ENCODE results near the gene STK38L.

The STK38L gene

GRCh38 chr12:27324530-27324929 is 80.4 kb downstream of the STK38L start:
- peak; percentile 21 for DNase-seq

DNA sequence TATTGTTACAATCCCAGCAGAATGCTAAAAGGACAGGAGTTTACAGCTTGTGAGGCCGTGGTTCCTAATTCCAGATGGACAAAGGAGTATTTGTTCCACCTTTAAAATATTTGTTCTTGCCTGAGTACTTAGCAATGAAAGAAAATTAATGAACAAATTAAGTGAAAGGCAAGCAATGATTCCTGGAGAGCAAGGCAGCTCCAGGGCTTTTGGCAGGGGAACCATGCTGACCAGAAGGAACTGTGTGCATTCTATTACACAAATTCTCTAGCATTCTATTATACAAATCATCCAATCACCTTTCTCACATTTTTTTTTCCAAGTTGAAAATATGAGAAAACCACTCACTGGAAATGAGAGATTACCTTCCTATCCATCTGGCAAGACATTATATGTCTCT is 86.8 kb downstream of the STK38L start:
- peak; percentile 11 for DNase-seq

DNA sequence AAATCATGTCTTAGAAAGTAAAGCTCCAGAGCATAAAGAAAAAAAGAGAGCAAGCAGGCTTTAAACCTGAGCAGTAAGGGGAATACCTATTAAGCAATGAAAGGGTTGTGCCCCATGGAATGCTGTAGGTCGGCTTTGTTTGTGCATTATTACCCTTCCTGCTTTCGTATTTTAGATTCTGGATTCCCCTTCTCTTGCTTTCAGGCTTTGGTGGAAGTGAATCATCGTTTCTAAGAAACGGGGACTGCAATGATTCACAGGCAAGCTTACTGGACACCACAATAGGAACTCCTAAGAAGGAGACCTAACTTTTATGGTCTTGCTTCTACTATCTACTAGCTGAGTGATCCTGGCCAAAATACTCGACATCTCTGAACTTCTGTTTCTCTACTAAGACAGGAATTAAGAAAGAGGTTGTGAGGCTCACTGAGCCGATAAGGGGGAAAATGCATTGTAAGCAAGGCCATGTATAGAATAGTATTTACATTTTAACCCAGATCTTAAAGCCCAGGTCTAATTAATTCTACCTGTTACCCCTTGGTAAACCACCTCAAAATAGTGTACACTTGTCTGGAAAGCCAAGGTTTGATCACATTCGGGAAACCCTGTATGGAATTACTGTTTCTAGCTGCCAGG is 87.3 kb downstream of the STK38L start:
- peak; percentile 88 for DNase-seq

GRCh38 chr12:27331927-27332324 is 87.8 kb downstream of the STK38L start:
- DNase-seq: peak; percentile 19

DNA sequence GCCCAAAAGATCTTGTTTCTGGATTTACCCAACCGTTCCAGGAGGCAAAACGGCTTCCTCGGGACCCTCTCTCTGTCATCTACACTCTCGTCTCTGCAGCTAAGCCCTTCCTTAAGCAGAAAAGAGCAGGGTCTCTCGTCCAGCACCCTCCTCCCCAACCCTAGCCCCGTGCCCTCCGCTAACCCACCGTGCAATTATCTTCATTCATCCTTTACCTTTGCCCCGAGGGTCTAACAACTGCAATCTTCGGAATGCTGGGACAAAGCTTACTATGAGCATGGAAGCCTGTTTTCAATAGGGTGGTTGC is 88.3 kb downstream of the STK38L start:
- DNase-seq: peak; percentile 3

GRCh38 chr12:27332714-27333402 is 88.8 kb downstream of the STK38L start, which contains the start of gene BMAL2:
TSS of gene BMAL2 (plus strand) at chr12:27332836. CDS start at chr12:27333073, 237 bp downstream.
- DNase-seq: peak; percentile 49

DNA sequence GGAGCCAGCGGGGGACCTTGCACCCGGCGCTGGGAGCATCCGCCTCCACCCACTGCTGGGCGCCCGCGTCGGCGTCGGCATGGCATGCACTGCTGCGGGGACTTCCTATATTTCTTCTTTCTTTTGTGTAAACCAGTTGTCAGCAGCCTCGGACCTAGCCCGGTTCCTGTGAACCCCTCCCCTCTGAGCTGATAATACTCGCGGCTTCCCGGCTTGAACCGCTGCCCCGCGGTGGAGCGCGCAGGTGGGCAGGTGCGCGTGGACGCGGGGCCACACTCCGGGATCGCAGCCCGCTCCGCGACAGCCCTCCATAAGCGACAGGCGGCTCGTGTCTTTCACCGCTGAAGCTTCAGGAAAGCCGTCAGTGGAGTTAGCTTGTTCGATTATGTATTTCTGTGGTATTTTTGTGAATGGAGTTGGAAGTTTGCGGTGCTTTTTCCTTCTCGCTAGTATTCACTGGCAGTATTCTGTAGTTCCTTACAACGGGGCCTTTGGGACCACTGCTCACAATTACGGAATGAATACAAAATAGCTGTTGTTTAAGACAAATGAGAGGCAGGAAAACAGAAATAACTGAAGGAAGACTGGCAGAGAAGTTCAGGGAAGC is 89.4 kb downstream of the STK38L start:
- DNase-seq: peak; percentile 4

- no peak for DNase-seq
Measured at GRCh38 chr12:27334042-27334720, 90.1 kb downstream of the STK38L start.

DNA sequence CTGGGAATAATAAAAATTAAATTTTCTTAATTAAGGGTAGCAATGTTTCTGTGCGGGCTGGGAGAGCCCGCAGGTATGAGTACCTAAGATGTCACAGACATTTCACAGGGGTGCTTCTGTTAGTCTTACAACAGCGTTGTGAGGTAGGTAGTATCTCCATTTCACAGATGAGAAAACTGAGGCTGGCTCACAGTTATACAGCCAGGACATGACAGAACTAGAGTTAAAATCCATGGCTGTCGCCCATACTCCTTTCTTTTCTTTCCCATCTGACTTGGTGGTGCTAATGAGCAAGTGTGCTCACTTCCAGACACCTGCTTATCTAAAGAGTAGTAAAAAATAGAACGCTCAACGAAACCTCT is 90.6 kb downstream of the STK38L start:
- DNase-seq: no peak

DNA sequence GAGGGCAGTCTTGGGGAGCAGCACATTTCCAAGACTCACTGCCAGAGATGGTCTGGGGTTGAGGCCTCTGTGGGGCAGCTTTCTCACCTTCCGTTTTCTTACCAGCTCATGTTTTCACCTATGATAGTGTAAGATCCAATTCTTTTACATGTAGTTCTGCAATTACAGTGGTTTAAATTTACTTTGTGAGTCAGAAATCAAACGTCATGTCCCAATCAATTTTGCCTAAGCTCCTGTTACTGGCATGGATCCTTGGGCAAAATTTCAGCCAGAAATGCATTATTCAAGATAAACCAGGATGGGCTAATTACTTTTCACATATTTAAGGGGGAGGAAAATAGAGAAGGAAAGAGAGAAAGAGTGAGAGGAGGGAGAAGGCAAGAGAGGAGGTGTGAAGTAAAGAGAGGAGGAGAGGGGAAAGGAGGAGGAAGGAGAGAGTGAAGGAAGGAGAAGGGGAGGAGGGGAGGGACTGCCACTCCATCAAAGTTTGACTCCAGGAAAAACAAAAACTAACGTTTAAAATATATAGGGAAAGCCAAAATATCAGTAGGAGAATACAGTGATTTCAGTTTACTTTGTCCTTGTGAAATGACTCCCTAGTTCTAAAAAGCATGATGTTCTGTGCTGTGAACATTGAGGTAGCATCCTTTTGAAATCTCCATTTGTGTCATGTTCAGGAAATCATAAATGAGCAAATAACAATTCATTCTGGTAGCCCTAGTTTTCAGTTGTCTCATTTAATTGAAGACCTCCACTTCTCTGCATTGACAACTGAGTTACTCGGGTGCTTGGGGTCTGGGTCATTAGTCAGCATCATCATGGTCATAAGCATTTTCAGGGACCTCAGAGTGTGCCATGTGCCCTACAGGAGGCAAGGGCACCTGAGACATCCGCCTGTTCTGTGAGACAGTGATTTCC is 91.5 kb downstream of the STK38L start:
- DNase-seq: no peak

- DNase-seq: no peak
Measured at GRCh38 chr12:27336282-27336653, 92.2 kb downstream of the STK38L start.

GRCh38 chr12:27337376-27337775 is 93.3 kb downstream of the STK38L start:
- DNase-seq: no peak

GRCh38 chr12:27338473-27338872 is 94.4 kb downstream of the STK38L start:
- DNase-seq: no peak

GRCh38 chr12:27340971-27341370 is 96.9 kb downstream of the STK38L start:
- no peak for DNase-seq

GRCh38 chr12:27342536-27342935 is 98.5 kb downstream of the STK38L start:
- no peak for DNase-seq

DNA sequence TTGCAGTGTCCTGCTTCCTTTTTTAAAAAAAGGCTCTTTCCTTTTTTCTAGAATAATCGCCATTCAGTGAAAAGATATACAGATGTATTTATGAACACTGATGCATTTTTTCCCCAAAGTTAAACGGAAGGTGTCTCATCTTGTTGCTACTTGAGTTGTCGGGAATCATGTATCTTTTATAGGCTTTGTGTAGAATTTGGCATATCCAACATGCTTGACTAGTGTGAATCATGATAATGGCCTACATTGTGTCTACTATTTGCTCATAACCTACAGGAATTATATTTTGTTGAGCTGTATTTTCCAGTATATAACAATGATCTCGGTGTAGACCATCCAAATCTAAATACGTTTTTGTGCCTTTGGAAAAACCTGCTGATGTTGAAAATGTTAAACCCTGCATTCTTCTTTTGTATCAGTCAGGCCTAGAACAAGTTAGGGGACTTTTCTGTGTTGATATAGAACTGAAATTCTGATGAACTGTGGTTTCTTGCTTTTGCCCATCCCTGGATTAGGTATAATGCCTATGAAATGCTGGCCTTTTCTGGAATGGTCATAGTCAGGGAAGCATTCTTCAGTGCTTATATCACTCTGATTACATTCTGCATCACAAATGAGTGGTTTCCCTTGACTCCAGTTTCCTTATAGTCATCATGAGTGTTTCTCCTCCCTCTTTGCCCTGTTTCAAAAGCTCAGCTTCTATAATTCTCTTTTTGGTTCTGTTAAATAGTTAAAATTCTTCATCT is 99.3 kb downstream of the STK38L start:
- DNase-seq: peak; percentile 92

DNA sequence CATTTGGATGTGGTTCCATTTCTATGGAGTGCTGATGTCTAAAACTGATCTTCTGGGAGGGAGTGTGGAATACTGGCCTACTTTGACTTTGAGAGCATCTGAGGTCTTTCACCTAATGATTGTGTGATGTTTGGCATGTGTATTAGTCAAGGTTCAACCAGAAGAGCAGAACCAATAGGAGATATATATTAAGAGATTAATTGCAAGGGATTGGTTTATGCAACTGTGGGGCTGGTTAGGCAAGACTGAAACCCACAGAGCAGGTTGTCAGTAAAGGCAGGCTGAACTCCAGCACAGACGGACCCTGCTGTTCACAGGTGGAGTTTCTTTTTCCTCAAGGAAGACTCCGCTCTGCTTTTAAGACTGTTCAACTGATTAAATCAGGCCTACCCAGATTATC is 100.2 kb downstream of the STK38L start:
- DNase-seq: peak; percentile 13

- peak; percentile 18 for DNase-seq
Measured at GRCh38 chr12:27344760-27345159, 100.7 kb downstream of the STK38L start.

DNA sequence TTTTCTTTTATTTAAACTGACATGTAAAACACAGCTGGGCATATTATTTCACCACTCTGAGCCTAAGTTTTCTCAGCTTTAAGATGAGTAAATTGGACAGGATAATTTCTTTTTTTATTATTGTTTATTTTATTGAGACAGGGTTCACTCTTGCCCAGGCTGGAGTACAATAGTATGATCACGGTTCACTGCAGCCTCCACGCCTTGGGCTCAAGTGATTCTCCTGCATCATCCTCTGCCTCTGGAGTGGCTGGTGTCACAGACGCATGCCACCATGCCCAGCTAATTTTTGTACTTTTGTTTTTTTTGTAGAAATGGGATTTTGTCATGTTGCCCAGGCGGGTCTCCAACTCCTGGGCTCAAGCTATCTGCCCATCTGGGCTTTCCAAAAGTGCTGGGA is 101.3 kb downstream of the STK38L start:
- no peak for DNase-seq

- DNase-seq: no peak
Measured at GRCh38 chr12:27347779-27348178, 103.7 kb downstream of the STK38L start.

- DNase-seq: no peak
Measured at GRCh38 chr12:27351476-27351875, 107.4 kb downstream of the STK38L start.

DNA sequence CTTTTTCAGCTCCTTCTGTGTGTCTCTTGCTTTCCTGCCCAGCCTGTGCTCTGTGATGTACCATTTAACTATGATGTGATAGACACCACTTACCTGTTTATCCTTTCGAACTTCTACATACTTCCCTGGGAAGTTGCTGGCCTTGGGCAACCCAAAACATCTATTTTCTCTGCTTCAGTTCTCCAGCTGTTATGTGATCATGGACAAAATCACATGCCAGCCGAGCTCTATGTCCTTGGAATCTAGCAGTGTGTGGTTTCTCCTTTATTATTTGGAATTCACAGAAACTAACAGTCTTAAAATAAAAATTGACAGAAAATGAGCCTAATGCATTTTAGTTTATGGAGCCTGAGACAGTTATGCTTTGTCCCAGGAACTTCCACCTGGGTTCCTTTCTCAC is 111.4 kb downstream of the STK38L start:
- DNase-seq: no peak
